Measurements from ENCODE around the gene ADD3. TPM values are rescaled to one million over a fixed set of nuclear protein-coding genes. Genes with fewer than 3 reads are reported as not detected.

ADD3 gene
- total and polyA plus RNA-seq, 2 of the 13 experiments (the other 11 are each of a cell fraction or from before 2014, with no cell fraction given), result 44.7 to 57.5 TPM

DNA sequence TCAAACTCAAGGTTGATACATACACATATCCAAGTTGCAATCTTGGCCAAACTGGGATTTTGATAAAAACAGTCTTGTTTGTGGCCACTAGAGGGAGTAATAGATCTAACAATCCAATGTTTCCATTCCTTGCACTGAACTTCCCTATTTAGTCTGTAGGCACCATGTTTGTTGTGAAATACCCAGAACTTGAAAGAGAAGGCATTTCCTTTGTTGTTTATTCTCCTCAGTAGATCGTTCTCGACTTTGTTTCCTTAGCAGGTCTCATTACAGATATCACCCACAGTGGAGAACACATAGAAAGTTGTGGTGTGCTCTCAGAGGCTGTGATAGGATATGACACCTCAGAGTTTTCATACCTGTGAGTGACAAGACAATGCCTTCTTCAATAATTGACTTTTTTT, 129.4 kb downstream of the ADD3 start (continued):
- TF ChIP-seq FOXA1 (IDR thresholded peaks at IDR 0.05), result no peak
- 0 out of 2 replicates have a peak, but pooled peaks have one; percentile 25 for TF ChIP-seq FOXA1 (CRISPR knock-in tag; IDR thresholded peaks at IDR 0.05)
- TF ChIP-seq ZNF432 (CRISPR knock-in tag; IDR thresholded peaks at IDR 0.05; ENCODE audit: borderline replicate concordance), result no peak
- TF ChIP-seq KAT8 (CRISPR knock-in tag; IDR thresholded peaks at IDR 0.05), result 0 out of 2 replicates have a peak, but pooled peaks have one; percentile 41
- TF ChIP-seq MLLT10 (CRISPR knock-in tag; IDR thresholded peaks at IDR 0.05), result no peak
- TF ChIP-seq BCL6 (CRISPR knock-in tag; IDR thresholded peaks at IDR 0.05), result 0 out of 2 replicates have a peak, but pooled peaks have one; percentile 18
- no peak for TF ChIP-seq ZNF615 (CRISPR knock-in tag; IDR thresholded peaks at IDR 0.05; ENCODE audit: borderline replicate concordance)
- TF ChIP-seq ARNT (IDR thresholded peaks at IDR 0.05), result no peak
- no peak for TF ChIP-seq ZNF207 (IDR thresholded peaks at IDR 0.05; ENCODE audit: borderline replicate concordance)
- TF ChIP-seq ZNF678 (CRISPR knock-in tag; IDR thresholded peaks at IDR 0.05), result no peak
- no peak for TF ChIP-seq XBP1 (CRISPR knock-in tag; IDR thresholded peaks at IDR 0.05)
- peak; percentile 49 for TF ChIP-seq YY1 (IDR thresholded peaks at IDR 0.05; ENCODE audit: insufficient read depth, insufficient replicate concordance, low read depth, low read length)
- TF ChIP-seq SMAD9 (CRISPR knock-in tag; IDR thresholded peaks at IDR 0.05), result no peak
- no peak for TF ChIP-seq JUNB (CRISPR knock-in tag; IDR thresholded peaks at IDR 0.05; ENCODE audit: borderline replicate concordance)
- TF ChIP-seq NFATC3 (CRISPR knock-in tag; IDR thresholded peaks at IDR 0.05), result no peak
- TF ChIP-seq ZNF451 (CRISPR knock-in tag; IDR thresholded peaks at IDR 0.05), result no peak
- no peak for TF ChIP-seq ZNF652 (CRISPR knock-in tag; IDR thresholded peaks at IDR 0.05; ENCODE audit: borderline replicate concordance, low read depth)
- TF ChIP-seq AKAP8 (CRISPR knock-in tag; IDR thresholded peaks at IDR 0.05), result no peak
- TF ChIP-seq TEAD3 (CRISPR knock-in tag; optimal IDR thresholded peaks at IDR 0.05; ENCODE audit: borderline replicate concordance), result peak; percentile 57
- 0 out of 2 replicates have a peak, but pooled peaks have one; percentile 43 for TF ChIP-seq SRF (IDR thresholded peaks at IDR 0.05; ENCODE audit: low read depth, low read length)
- peak; percentile 20 for TF ChIP-seq ASH2L (IDR thresholded peaks at IDR 0.05; ENCODE audit: insufficient read length, low read depth, low read length)
- TF ChIP-seq KLF12 (CRISPR knock-in tag; IDR thresholded peaks at IDR 0.05; ENCODE audit: borderline replicate concordance), result no peak
- TF ChIP-seq, protein P1, sequence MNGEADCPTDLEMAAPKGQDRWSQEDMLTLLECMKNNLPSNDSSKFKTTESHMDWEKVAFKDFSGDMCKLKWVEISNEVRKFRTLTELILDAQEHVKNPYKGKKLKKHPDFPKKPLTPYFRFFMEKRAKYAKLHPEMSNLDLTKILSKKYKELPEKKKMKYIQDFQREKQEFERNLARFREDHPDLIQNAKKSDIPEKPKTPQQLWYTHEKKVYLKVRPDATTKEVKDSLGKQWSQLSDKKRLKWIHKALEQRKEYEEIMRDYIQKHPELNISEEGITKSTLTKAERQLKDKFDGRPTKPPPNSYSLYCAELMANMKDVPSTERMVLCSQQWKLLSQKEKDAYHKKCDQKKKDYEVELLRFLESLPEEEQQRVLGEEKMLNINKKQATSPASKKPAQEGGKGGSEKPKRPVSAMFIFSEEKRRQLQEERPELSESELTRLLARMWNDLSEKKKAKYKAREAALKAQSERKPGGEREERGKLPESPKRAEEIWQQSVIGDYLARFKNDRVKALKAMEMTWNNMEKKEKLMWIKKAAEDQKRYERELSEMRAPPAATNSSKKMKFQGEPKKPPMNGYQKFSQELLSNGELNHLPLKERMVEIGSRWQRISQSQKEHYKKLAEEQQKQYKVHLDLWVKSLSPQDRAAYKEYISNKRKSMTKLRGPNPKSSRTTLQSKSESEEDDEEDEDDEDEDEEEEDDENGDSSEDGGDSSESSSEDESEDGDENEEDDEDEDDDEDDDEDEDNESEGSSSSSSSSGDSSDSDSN (CRISPR knock-in tag; IDR thresholded peaks at IDR 0.05), result no peak
- TF ChIP-seq SATB2 (CRISPR knock-in tag; IDR thresholded peaks at IDR 0.05), result no peak
- TF ChIP-seq DR1 (CRISPR knock-in tag; IDR thresholded peaks at IDR 0.05), result no peak
- TF ChIP-seq SRY (CRISPR knock-in tag; IDR thresholded peaks at IDR 0.05), result no peak
- no peak for TF ChIP-seq NFYB (CRISPR knock-in tag; IDR thresholded peaks at IDR 0.05)
- TF ChIP-seq, protein P2, sequence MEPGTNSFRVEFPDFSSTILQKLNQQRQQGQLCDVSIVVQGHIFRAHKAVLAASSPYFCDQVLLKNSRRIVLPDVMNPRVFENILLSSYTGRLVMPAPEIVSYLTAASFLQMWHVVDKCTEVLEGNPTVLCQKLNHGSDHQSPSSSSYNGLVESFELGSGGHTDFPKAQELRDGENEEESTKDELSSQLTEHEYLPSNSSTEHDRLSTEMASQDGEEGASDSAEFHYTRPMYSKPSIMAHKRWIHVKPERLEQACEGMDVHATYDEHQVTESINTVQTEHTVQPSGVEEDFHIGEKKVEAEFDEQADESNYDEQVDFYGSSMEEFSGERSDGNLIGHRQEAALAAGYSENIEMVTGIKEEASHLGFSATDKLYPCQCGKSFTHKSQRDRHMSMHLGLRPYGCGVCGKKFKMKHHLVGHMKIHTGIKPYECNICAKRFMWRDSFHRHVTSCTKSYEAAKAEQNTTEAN (CRISPR knock-in tag; conservative IDR thresholded peaks at IDR 0.05), result no peak
- TF ChIP-seq ZFAT (CRISPR knock-in tag; conservative IDR thresholded peaks at IDR 0.05), result no peak
- no peak for TF ChIP-seq ZSCAN9 (CRISPR knock-in tag; IDR thresholded peaks at IDR 0.05; ENCODE audit: borderline replicate concordance)
- 0 out of 2 replicates have a peak, but pooled peaks have one; percentile 35 for TF ChIP-seq ZNF124 (CRISPR knock-in tag; IDR thresholded peaks at IDR 0.05)
- no peak for TF ChIP-seq FOSL2 (CRISPR knock-in tag; IDR thresholded peaks at IDR 0.05)

Measured in HepG2 (cell line).